ENCODE data around the gene SLC5A3. TPM values are rescaled to one million over a fixed set of nuclear protein-coding genes. Genes with fewer than 3 reads are reported as not detected.

SLC5A3 gene
- polyA plus RNA-seq, 3 donors = 1.2 to 3.3 (median 1.6) TPM

DNA sequence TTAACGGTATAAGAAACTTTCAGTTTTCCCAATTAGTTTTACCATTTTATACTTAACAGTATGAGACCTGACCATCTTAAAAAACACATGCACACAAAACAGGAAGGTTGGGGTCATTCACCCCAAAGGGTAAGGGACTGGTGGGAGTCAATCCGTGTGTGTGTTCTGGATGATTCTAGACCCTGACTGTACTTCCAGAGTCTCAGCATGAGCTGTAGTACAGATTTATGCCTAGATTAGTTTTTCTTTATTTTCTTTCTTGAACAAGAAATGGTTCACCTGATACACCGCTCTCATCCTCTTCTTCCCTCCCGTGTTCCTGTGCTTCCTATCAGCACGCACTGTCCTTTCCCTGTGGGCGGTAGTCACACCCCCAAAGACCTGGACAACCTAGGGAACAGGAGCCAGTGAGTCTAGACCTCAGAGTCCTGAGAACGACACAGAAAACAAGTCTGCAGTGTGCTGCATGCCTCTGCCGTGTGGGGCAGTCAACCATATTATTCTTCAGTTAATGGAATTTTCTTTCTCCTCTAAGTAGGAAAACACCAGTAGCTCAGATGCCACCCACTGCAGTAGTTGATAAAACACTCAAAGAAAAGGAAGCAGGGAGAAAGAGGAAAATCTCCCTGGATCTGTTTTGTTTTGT, 38.9 kb upstream of the SLC5A3 start:
- Mint-ChIP-seq H3K36me3 (no peaks in the 10 kb centered on the region), H3K9me3 (peaks cover 0 to 6% (median 2%) of the 10 kb centered on the region in 7 donors), H3K27me3 (ENCODE audit: low read depth in 3 of 3) (peaks cover 3 to 8% (median 3%) of the 10 kb centered on the region in 3 donors), H3K4me1 (peaks cover 7% of the 10 kb centered on the region), H3K4me3 (no peak overlapping the region), H3K27ac (no peak overlapping the region)
- H3K9ac ChIP-seq (ENCODE audit: insufficient read depth, low read length, poor library complexity, severe bottlenecking) = no peak overlapping the region
- WGBS (ENCODE audit: insufficient coverage) = 100% methylated on average over 4 of the region's 8 CpGs
- TF ChIP-seq, protein P1, sequence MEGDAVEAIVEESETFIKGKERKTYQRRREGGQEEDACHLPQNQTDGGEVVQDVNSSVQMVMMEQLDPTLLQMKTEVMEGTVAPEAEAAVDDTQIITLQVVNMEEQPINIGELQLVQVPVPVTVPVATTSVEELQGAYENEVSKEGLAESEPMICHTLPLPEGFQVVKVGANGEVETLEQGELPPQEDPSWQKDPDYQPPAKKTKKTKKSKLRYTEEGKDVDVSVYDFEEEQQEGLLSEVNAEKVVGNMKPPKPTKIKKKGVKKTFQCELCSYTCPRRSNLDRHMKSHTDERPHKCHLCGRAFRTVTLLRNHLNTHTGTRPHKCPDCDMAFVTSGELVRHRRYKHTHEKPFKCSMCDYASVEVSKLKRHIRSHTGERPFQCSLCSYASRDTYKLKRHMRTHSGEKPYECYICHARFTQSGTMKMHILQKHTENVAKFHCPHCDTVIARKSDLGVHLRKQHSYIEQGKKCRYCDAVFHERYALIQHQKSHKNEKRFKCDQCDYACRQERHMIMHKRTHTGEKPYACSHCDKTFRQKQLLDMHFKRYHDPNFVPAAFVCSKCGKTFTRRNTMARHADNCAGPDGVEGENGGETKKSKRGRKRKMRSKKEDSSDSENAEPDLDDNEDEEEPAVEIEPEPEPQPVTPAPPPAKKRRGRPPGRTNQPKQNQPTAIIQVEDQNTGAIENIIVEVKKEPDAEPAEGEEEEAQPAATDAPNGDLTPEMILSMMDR (IDR thresholded peaks at IDR 0.05) = no peak
- no peak overlapping the region for H2AFZ ChIP-seq (ENCODE audit: insufficient read depth, low read depth, low read length, poor library complexity, severe bottlenecking)
- H3K4me3 ChIP-seq (replicated peaks in 1 of 3; ENCODE audit: low read depth in 2 of 3, low read length in 3 of 3) = no peak overlapping the region
- H3K27me3 ChIP-seq (ENCODE audit: control insufficient read depth in 2 of 2, insufficient read depth in 2 of 2, low read length in 2 of 2) = no peaks in the 10 kb centered on the region
- H4K20me1 ChIP-seq (ENCODE audit: insufficient read depth, low read length) = no peaks in the 10 kb centered on the region
- intact Hi-C loops (cut with micrococcal nuclease) = no loop called here
- no peak overlapping the region for H3K4me2 ChIP-seq (replicated peaks; ENCODE audit: extremely low read depth, low read length, poor library complexity, severe bottlenecking)
- no peaks in the 10 kb centered on the region for H3K79me2 ChIP-seq (ENCODE audit: insufficient read depth, low read length)
- no peaks in the 10 kb centered on the region for H3K36me3 ChIP-seq (replicated peaks in 1 of 2; ENCODE audit: control insufficient read depth in 1 of 2, insufficient read depth in 2 of 2, low read length in 2 of 2)
- no peak overlapping the region for H3K27ac ChIP-seq (ENCODE audit: low read depth in 1 of 2, low read length in 2 of 2)
- no peaks in the 10 kb centered on the region for H3K4me1 ChIP-seq (ENCODE audit: control insufficient read depth in 1 of 2, insufficient read depth in 2 of 2, low read length in 2 of 2)
- H3K9me3 ChIP-seq (replicated peaks in 1 of 2; ENCODE audit: control insufficient read depth in 1 of 2, insufficient read depth in 1 of 2, low read length in 2 of 2) = no peaks in the 10 kb centered on the region
- DNase-seq = no peak

DNA sequence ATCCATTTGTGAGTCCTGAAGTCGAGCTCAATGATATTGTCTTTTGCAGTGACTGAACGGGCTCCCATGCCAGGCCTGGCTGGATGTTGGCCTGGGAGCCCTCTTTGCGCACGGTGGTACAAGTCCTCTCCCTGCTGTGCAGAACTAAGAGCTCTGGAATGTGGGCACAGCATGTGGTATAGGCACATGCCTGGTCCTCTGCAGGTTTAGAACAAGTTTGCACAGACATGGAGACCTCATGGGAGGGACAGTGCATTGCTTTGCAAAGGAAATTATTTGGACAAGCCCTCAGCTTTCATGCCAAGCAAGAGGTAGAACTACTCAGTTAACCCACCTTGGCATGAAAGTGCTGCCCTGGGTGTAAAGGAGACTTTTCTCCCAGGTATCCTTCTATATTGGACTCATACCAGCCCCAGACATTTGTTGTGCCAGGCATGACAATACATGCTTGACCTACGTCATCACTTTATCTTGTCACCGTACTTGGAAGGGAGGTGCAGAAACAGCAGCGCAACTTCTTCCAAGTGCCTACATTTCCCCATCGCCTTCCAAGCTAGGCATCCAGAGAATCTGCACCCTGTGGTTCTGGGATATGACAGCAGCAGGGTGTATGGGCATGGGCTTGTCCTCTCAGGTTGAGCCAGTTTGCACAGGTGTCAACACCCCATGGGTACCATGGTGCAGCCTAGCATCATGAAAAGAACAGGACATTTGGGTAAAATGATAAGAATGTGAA, 37.6 kb upstream of the SLC5A3 start:
- Histone ChIP-seq H3K4me1 (ENCODE audit: control insufficient read depth in 1 of 2, insufficient read depth in 2 of 2, low read length in 2 of 2) (no peaks in the 10 kb centered on the region), H3K9ac (ENCODE audit: insufficient read depth, low read length, poor library complexity, severe bottlenecking) (no peak overlapping the region), H3K4me2 (replicated peaks; ENCODE audit: extremely low read depth, low read length, poor library complexity, severe bottlenecking) (no peak overlapping the region), H3K27me3 (ENCODE audit: control insufficient read depth in 2 of 2, insufficient read depth in 2 of 2, low read length in 2 of 2) (no peaks in the 10 kb centered on the region), H3K4me3 (replicated peaks in 1 of 3; ENCODE audit: low read depth in 2 of 3, low read length in 3 of 3) (no peak overlapping the region), H2AFZ (ENCODE audit: insufficient read depth, low read depth, low read length, poor library complexity, severe bottlenecking) (no peak overlapping the region), H3K36me3 (replicated peaks in 1 of 2; ENCODE audit: control insufficient read depth in 1 of 2, insufficient read depth in 2 of 2, low read length in 2 of 2) (no peaks in the 10 kb centered on the region), H4K20me1 (ENCODE audit: insufficient read depth, low read length) (no peaks in the 10 kb centered on the region), H3K79me2 (ENCODE audit: insufficient read depth, low read length) (no peaks in the 10 kb centered on the region), H3K27ac (ENCODE audit: low read depth in 1 of 2, low read length in 2 of 2) (no peak overlapping the region), H3K9me3 (replicated peaks in 1 of 2; ENCODE audit: control insufficient read depth in 1 of 2, insufficient read depth in 1 of 2, low read length in 2 of 2) (no peaks in the 10 kb centered on the region)
- Mint-ChIP-seq H3K4me1 (peaks cover 2% of the 10 kb centered on the region), H3K9me3 (peaks cover 0 to 6% (median 2%) of the 10 kb centered on the region in 7 donors), H3K27ac (no peak overlapping the region), H3K36me3 (no peaks in the 10 kb centered on the region), H3K27me3 (ENCODE audit: low read depth in 3 of 3) (peaks cover 3 to 7% (median 3%) of the 10 kb centered on the region in 3 donors), H3K4me3 (no peak overlapping the region)
- no peak for DNase-seq
- TF ChIP-seq, protein P1 (IDR thresholded peaks at IDR 0.05) = no peak
- intact Hi-C loops (cut with micrococcal nuclease) = no loop called here
- WGBS (ENCODE audit: insufficient coverage) = 97% methylated on average over 8 of the region's 8 CpGs

All from CD14-positive monocyte (primary cell).